Measurements from ENCODE around the gene CYREN. TPM values are rescaled to one million over a fixed set of nuclear protein-coding genes. Genes with fewer than 3 reads are reported as not detected.

Gene CYREN
- total and polyA plus RNA-seq, 2 donors (not counting 1 experiment from before 2014, with no cell fraction given): 24.4 to 34.5 TPM

GRCh38 chr7:135192914-135193536, 22.5 kb upstream of the CYREN start:
- peaks cover 7% of the 10 kb centered on the region for H3K4me1 ChIP-seq (ENCODE audit: control insufficient read depth, extremely low read depth, insufficient read depth, low read length)
- TF ChIP-seq EZH2 (IDR thresholded peaks at IDR 0.05; ENCODE audit: low read length, missing control alignments) (no peak), CTCF (conservative IDR thresholded peaks at IDR 0.05 in 1 of 2, IDR thresholded peaks at IDR 0.05 in 1 of 2; ENCODE audit: low read depth in 1 of 2, low read length in 2 of 2) (no peak)
- H3K36me3 ChIP-seq (ENCODE audit: control insufficient read depth, insufficient read depth, low read length): peaks cover 3% of the 10 kb centered on the region
- no peaks in the 10 kb centered on the region for H3K79me2 ChIP-seq (ENCODE audit: control insufficient read depth, insufficient read depth, low read length)
- no peak overlapping the region for H2AFZ ChIP-seq (ENCODE audit: low read length)
- H4K20me1 ChIP-seq (ENCODE audit: control insufficient read depth, extremely low read depth, insufficient read depth, low read length): no peaks in the 10 kb centered on the region
- H3K27me3 ChIP-seq (ENCODE audit: control insufficient read depth, insufficient read depth, low read length): no peaks in the 10 kb centered on the region
- H3K4me2 ChIP-seq (ENCODE audit: extremely low read depth, insufficient read depth, low read length): no peak overlapping the region
- DNase-seq (ENCODE audit: low read depth in 2 of 2): no peak
- no peaks in the 10 kb centered on the region for H3K9me3 ChIP-seq (ENCODE audit: control insufficient read depth, insufficient read depth, low read depth, low read length)
- peak overlapping the region; percentile 73 for H3K27ac ChIP-seq (ENCODE audit: insufficient read depth, low read length)
- no peak overlapping the region for H3K4me3 ChIP-seq (replicated peaks in 1 of 4; ENCODE audit: control extremely low read depth in 1 of 4, insufficient read depth in 1 of 4, low read depth in 3 of 4, low read length in 4 of 4)
- H3K9ac ChIP-seq (ENCODE audit: insufficient read depth, low read length): no peak overlapping the region

GRCh38 chr7:135190703-135191102, 20.2 kb upstream of the CYREN start:
- H3K27ac ChIP-seq (ENCODE audit: insufficient read depth, low read length): no peak overlapping the region
- H3K4me2 ChIP-seq (ENCODE audit: extremely low read depth, insufficient read depth, low read length): no peak overlapping the region
- TF ChIP-seq CTCF (conservative IDR thresholded peaks at IDR 0.05 in 1 of 2, IDR thresholded peaks at IDR 0.05 in 1 of 2; ENCODE audit: low read depth in 1 of 2, low read length in 2 of 2) (no peak), EZH2 (IDR thresholded peaks at IDR 0.05; ENCODE audit: low read length, missing control alignments) (no peak)
- no peaks in the 10 kb centered on the region for H3K79me2 ChIP-seq (ENCODE audit: control insufficient read depth, insufficient read depth, low read length)
- no peaks in the 10 kb centered on the region for H3K9me3 ChIP-seq (ENCODE audit: control insufficient read depth, insufficient read depth, low read depth, low read length)
- no peak overlapping the region for H2AFZ ChIP-seq (ENCODE audit: low read length)
- no peak overlapping the region for H3K4me3 ChIP-seq (replicated peaks in 1 of 4; ENCODE audit: control extremely low read depth in 1 of 4, insufficient read depth in 1 of 4, low read depth in 3 of 4, low read length in 4 of 4)
- no peak for DNase-seq (ENCODE audit: low read depth in 2 of 2)
- no peak overlapping the region for H3K9ac ChIP-seq (ENCODE audit: insufficient read depth, low read length)
- no peaks in the 10 kb centered on the region for H3K27me3 ChIP-seq (ENCODE audit: control insufficient read depth, insufficient read depth, low read length)
- H3K4me1 ChIP-seq (ENCODE audit: control insufficient read depth, extremely low read depth, insufficient read depth, low read length): peaks cover 7% of the 10 kb centered on the region
- H4K20me1 ChIP-seq (ENCODE audit: control insufficient read depth, extremely low read depth, insufficient read depth, low read length): no peaks in the 10 kb centered on the region
- H3K36me3 ChIP-seq (ENCODE audit: control insufficient read depth, insufficient read depth, low read length): peaks cover 14% of the 10 kb centered on the region

GRCh38 chr7:135189961-135190360, 19.5 kb upstream of the CYREN start:
- H3K9me3 ChIP-seq (ENCODE audit: control insufficient read depth, insufficient read depth, low read depth, low read length): no peaks in the 10 kb centered on the region
- H4K20me1 ChIP-seq (ENCODE audit: control insufficient read depth, extremely low read depth, insufficient read depth, low read length): no peaks in the 10 kb centered on the region
- H3K9ac ChIP-seq (ENCODE audit: insufficient read depth, low read length): no peak overlapping the region
- no peak overlapping the region for H3K4me2 ChIP-seq (ENCODE audit: extremely low read depth, insufficient read depth, low read length)
- H3K4me3 ChIP-seq (replicated peaks in 1 of 4; ENCODE audit: control extremely low read depth in 1 of 4, insufficient read depth in 1 of 4, low read depth in 3 of 4, low read length in 4 of 4): no peak overlapping the region
- no peak for TF ChIP-seq CTCF (conservative IDR thresholded peaks at IDR 0.05 in 1 of 2, IDR thresholded peaks at IDR 0.05 in 1 of 2; ENCODE audit: low read depth in 1 of 2, low read length in 2 of 2)
- TF ChIP-seq EZH2 (IDR thresholded peaks at IDR 0.05; ENCODE audit: low read length, missing control alignments): no peak
- H3K27ac ChIP-seq (ENCODE audit: insufficient read depth, low read length): no peak overlapping the region
- peaks cover 15% of the 10 kb centered on the region for H3K36me3 ChIP-seq (ENCODE audit: control insufficient read depth, insufficient read depth, low read length)
- peaks cover 7% of the 10 kb centered on the region for H3K4me1 ChIP-seq (ENCODE audit: control insufficient read depth, extremely low read depth, insufficient read depth, low read length)
- no peak for DNase-seq (ENCODE audit: low read depth in 2 of 2)
- no peaks in the 10 kb centered on the region for H3K79me2 ChIP-seq (ENCODE audit: control insufficient read depth, insufficient read depth, low read length)
- no peak overlapping the region for H2AFZ ChIP-seq (ENCODE audit: low read length)
- no peaks in the 10 kb centered on the region for H3K27me3 ChIP-seq (ENCODE audit: control insufficient read depth, insufficient read depth, low read length)
